ENCODE measurements around the gene NKX2-8.
A peak's percentile ranks its signal among the peaks of the same experiment; 100 is the strongest.

NKX2-8 gene

DNA sequence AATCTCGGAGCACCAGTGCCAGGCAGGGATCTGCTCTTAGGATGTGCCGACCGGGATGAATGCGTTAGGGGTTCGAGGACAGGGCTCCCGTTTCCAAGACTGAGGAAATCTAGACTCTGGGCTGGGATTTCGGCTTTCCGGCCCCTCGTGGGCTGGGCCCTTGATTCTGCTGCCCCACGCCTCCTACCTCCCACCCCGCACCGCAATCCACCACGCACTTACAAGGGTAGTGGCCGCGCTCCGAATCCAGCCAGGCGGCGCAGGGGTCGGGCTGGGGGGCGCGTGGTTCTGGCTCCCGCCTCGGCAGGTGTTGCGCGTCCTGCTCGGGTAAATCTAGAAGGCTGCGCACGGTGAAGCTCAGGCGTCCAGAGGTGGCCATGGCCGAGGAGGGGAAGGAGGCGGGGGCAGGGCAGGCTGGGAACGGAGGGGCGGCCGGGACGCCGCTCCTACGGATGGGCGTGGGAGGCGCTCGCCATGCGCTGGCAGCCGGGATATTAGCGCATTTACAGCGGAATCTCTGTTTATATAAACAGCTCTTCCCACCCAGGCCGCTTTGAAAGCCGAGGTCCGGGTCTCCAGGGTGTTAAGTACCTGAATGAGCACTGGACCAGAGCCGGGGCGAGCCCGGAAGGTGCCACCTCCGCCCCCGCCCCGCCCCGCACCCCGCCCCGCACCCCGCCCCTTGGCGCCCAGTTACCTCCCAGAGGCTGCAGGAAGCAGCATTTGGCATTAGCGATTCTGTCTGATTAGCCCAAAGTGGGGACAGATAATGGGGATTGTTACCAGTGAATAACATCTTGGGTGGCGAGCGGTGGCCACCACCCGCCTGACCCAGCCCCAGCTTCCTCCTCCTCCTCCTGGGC lies at the start of gene NKX2-8:
Gene NKX2-8, minus strand, starts transcription at position 604 of the 863 bp plus-strand sequence. Its CDS starts 225 bp downstream, at position 379.
- no peak for DNase-seq

- no peak for DNase-seq
Observed at GRCh38 chr14:36627981-36628380, 45.6 kb upstream of the NKX2-8 start.

- DNase-seq, result no peak
Observed at GRCh38 chr14:36626151-36626550, 43.7 kb upstream of the NKX2-8 start.

- no peak for DNase-seq
Observed at GRCh38 chr14:36625436-36625835, 43.0 kb upstream of the NKX2-8 start.

DNA sequence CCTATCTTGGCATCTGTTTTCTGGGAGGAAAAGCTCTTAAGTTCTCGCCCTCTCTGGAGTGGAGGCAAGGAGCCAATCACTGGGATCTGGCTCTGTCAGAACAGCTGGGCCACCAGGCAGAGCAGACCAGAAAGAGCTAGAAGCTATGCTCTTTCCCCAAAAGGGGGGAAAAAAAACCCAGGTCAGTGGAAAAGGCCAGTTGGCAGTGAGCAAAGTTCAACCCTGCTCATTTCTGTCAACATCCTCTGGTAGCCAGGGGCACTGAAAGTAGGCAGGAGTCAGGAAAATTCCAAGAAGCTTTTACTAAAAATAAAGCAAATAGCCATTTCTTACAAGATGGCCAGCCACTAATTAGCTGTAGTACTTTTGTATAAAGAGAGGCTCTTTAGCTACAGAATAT lies 42.6 kb upstream of the NKX2-8 start:
- DNase-seq, result no peak

DNA sequence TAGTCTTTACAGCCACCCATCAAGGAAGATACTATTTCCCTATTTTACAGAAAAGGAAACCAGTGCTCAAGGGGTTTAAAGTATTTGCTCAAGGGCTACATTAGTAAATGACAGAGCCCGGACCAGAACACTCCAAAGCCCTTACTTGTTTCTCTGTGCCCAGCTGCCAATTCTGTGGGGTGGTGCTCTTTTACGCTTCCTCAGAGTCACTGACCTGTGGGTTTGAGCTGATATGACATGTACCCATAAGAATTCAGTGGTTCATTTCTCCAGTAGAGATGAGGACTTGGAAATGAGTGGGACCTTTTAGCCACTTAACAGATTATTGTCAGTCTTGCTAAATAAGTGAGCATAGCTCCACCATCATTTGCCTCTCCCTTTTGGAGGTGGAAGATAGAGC lies 37.4 kb upstream of the NKX2-8 start:
- no peak for DNase-seq

- DNase-seq, result no peak
Observed at GRCh38 chr14:36619131-36619530, 36.7 kb upstream of the NKX2-8 start.

- no peak for DNase-seq
Observed at GRCh38 chr14:36618641-36619040, 36.2 kb upstream of the NKX2-8 start.

DNA sequence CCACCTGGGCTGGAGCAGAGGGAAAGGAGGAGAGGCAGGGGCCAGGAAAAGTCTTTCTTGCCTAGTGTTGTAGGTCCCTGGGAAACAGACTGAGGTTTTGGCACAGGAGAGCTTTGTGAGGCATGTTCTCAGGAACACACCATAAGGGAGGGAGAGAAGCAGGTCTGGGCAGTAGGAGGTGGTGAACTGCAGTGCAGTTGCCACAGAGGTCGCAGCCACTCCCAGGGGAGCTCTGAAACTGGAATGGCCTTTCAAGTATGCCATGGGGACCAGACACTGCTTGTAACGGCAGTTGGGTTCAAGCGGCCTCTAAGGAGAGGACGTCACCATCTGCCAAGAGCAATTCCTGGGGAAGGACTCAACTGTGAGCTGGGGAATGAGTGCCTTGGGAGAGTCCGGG lies 35.4 kb upstream of the NKX2-8 start:
- DNase-seq, result no peak

GRCh38 chr14:36605506-36605857 lies 23.1 kb upstream of the NKX2-8 start:
- no peak for DNase-seq

- DNase-seq, result peak; percentile 54
Observed at GRCh38 chr14:36604757-36605505, 22.5 kb upstream of the NKX2-8 start.

DNA sequence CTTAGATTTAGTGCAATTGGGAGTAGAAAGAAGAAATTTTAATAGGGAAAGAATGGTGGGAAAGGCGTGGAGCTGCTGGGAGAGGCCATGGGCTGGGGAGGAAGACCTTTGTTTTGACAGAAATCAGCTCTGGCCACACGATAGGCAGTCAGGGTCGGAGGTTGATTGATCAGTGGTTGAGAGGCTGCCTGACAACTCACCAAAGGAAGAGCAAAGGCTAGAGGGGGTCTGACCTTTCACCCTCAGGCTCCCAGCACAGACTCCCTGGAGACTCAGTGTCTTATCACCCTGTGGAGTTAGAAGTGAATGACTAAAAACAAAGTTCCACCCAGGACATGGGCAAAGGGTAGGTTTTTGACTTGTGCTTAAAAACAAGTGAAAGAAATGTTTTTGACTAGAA lies 18.0 kb upstream of the NKX2-8 start:
- no peak for DNase-seq

DNA sequence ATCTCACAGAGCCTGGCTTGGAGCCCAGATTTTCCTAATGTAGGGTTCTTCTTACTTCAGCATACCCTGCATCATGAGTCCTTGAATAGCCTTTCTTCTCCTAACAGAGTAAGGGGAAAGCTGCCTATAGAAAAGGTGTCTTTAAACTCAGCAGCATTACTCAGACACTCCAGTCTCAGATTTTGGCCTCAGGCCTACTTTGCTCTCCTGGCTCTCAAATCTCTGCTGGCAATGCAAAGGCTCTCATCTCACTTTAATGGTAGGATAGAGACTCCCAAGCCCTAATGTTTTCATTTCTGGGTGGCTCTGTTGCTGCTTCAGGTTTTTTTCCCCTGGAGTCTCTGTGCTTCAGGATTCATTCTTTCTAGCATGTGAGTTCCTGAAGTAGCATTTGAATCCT lies 9.1 kb upstream of the NKX2-8 start:
- DNase-seq, result no peak

- DNase-seq, result no peak
Observed at GRCh38 chr14:36588788-36589187, 6.4 kb upstream of the NKX2-8 start.

DNA sequence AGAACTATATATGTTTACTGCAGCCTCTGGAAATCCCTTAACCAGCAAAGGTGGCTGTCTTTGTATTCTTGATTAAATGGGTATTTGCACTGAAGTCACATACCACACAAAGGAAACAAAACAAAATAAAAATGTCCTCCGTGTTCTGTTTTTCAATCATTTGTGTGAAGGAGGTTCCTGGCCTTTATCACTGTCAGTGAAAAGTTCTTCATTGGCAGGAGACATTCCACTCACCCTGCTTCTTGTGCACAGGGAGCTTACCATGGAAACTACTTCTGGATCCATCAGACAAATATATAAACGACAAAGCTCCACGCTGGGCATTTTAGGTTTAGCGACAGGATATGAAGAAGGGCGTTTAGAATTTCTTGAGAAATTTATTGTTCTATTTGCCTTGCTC lies 5.7 kb upstream of the NKX2-8 start:
- DNase-seq, result no peak

- DNase-seq, result no peak
Observed at GRCh38 chr14:36585100-36585499, 2.7 kb upstream of the NKX2-8 start.

- DNase-seq, result no peak
Observed at GRCh38 chr14:36583893-36584811, 1.7 kb upstream of the NKX2-8 start.

- no peak for DNase-seq
Observed at GRCh38 chr14:36583242-36583892, 953 bp upstream of the NKX2-8 start.

DNA sequence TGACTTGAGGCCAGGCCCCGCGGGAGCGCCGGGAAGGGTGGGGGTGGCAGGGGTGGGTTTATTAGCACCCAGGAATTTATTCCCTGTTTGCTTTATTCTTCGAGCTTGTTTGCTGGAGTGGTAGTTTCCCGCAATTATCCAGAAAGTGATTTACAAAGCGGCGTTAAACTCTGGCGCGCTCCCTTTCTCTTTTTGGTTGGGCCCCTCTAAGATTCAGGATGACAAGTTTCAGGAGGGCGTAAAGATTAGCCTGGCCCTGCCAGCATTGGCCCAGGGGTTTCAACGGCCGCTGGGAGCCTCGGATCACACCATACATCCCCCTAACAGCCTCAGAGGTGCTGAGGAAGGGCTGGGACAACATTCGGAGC lies 444 bp upstream of the NKX2-8 start:
- no peak for DNase-seq

GRCh38 chr14:36580856-36581831 lies 1.3 kb downstream of the NKX2-8 start:
- peak; percentile 14 for DNase-seq

- DNase-seq, result no peak
Observed at GRCh38 chr14:36580141-36580855, 2.1 kb downstream of the NKX2-8 start.

Measured in kidney glomerular epithelial cell (primary cell).